HL-60/S4 (cell line): Measurements from ENCODE around the gene HSPB7.
"Not testable (repeated sequence)": the region's sequence is repeated elsewhere in the genome, so short reads cannot be mapped to it uniquely, and the experiment has no call there.

Source experiments
- in situ Hi-C: fragments of 300-500 bp; cut with MboI; formaldehyde crosslinking; loops from 2 replicates; pipeline ENCODE4 v1.14.3; 2022; ENCODE audit warnings: low sequenced_read_pairs

Gene HSPB7

GRCh38 chr1:16017461-16018303, at the start of gene HSPB7:
HSPB7 (minus strand) TSS chr1:16018043; CDS start chr1:16017963, 80 bp downstream.
- in situ Hi-C loops: no loop called here

- in situ Hi-C loops: no loop called here
Measured at GRCh38 chr1:16067127-16067768, 49.4 kb upstream of the HSPB7 start.

GRCh38 chr1:16066245-16066644, 48.4 kb upstream of the HSPB7 start:
- in situ Hi-C loops: no loop called here

GRCh38 chr1:16065269-16065576, 47.4 kb upstream of the HSPB7 start:
- in situ Hi-C loops: no loop called here

- in situ Hi-C loops: no loop called here
Measured at GRCh38 chr1:16064536-16065268, 46.9 kb upstream of the HSPB7 start.

- in situ Hi-C loops: no loop called here
Measured at GRCh38 chr1:16063921-16064320, 46.1 kb upstream of the HSPB7 start.

GRCh38 chr1:16063226-16063829, 45.5 kb upstream of the HSPB7 start:
- in situ Hi-C loops: no loop called here

GRCh38 chr1:16062687-16063075, 44.8 kb upstream of the HSPB7 start:
- in situ Hi-C loops: not testable (repeated sequence)

GRCh38 chr1:16061989-16062686, 44.3 kb upstream of the HSPB7 start:
- in situ Hi-C loops: not testable (repeated sequence)

- in situ Hi-C loops: no loop called here
Measured at GRCh38 chr1:16061266-16061665, 43.4 kb upstream of the HSPB7 start.

- in situ Hi-C loops: not testable (repeated sequence)
Measured at GRCh38 chr1:16058394-16059120, 40.7 kb upstream of the HSPB7 start.

GRCh38 chr1:16057314-16057915, 39.6 kb upstream of the HSPB7 start:
- in situ Hi-C loops: not testable (repeated sequence)

GRCh38 chr1:16056521-16056912, 38.7 kb upstream of the HSPB7 start:
- in situ Hi-C loops: not testable (repeated sequence)

GRCh38 chr1:16055613-16056520, 38.0 kb upstream of the HSPB7 start:
- in situ Hi-C loops: no loop called here

GRCh38 chr1:16054598-16055540, 37.0 kb upstream of the HSPB7 start:
- in situ Hi-C loops: no loop called here

GRCh38 chr1:16053781-16054502, 36.1 kb upstream of the HSPB7 start:
- in situ Hi-C loops: no loop called here

- in situ Hi-C loops: not testable (repeated sequence)
Measured at GRCh38 chr1:16051949-16052348, 34.1 kb upstream of the HSPB7 start.
